A549 (cell line): ENCODE results near the gene FBXO3. TPM values are rescaled to one million over a fixed set of nuclear protein-coding genes. Genes with fewer than 3 reads are reported as not detected.

ENCODE experiments used
- ATAC-seq, 2 experiments: fragments of 200-7000 bp in 1 of 2; fragments of >200 bp in 1 of 2; cut with Nextera tagmentation in 1 of 2; cut with Tn5 transposase in 1 of 2; 3 replicates each; pipeline versions ENCODE4 v1.8.0 to v1.9.1; 2018 to 2020; ENCODE audit warnings: mild to moderate bottlenecking in 1 of 2, moderate library complexity in 1 of 2
- CTCF ChIA-PET: fragments of 300-600 bp; sonication (Branson Sonifier 250); formaldehyde crosslinking; extraction: SDS; loops from one replicate; lab custom pipeline; 2021; ENCODE audit warnings: antibody characterized with exemption, inconsistent platforms; lab: Yijun Ruan, JAX
- POLR2A ChIA-PET: fragments of 350-600 bp; formaldehyde crosslinking; extraction: SDS; loops from one replicate; lab custom pipeline; 2021; ENCODE audit warnings: antibody characterized with exemption, inconsistent platforms; lab: Yijun Ruan, JAX
- DNase-seq, 2 experiments: peaks; one replicate each; pipeline versions ENCODE4 v3.0.0 to v3.0.0-alpha.2; 2011 to 2016; ENCODE audit warnings: low read depth in 1 of 2, low spot score in 1 of 2
- FAIRE-seq: peaks from 2 replicates; lab custom pipeline; 2011; peaks lifted over from hg19 to GRCh38; lab: Jason Lieb, UNC
- H3K27ac ChIP-seq, 2 experiments: fragments of >200 bp; sonication (Bioruptor Twin); formaldehyde crosslinking; 3 replicates each; pipeline ENCODE4 v1.5.1; 2016 to 2017
- H3K4me1 ChIP-seq: fragments of >200 bp; sonication (Bioruptor Twin); formaldehyde crosslinking; 3 replicates; pipeline ENCODE4 v1.6.1; 2016
- H3K4me2 ChIP-seq: fragments of >200 bp; sonication (Bioruptor Twin); formaldehyde crosslinking; 3 replicates; pipeline ENCODE4 v1.6.1; 2016
- H3K4me3 ChIP-seq: fragments of >200 bp; sonication (Bioruptor Twin); formaldehyde crosslinking; 3 replicates; pipeline ENCODE4 v1.5.1; 2016
- H3K9me3 ChIP-seq: fragments of >200 bp; sonication (Bioruptor Twin); formaldehyde crosslinking; 3 replicates; pipeline ENCODE4 v1.6.1; 2016
- ATOH8 ChIP-seq: fragments of 250-450 bp; sonication (Bioruptor Pico); IDR thresholded peaks from 2 replicates; pipeline ENCODE4 v1.5.0; 2020; ENCODE audit warnings: low read depth, mild to moderate bottlenecking, moderate library complexity
- BHLHE40 ChIP-seq: IDR thresholded peaks from 2 replicates; pipeline ENCODE4 v1.6.1; 2012; ENCODE audit warnings: low read depth, low read length, inconsistent platforms
- CBX8 ChIP-seq: fragments of 200-600 bp; sonication (generic); IDR thresholded peaks from 2 replicates; pipeline ENCODE4 v1.6.1; 2016
- CEBPB ChIP-seq, 2 experiments: fragments of >200 bp in 1 of 2; sonication (Bioruptor Twin) in 1 of 2; formaldehyde crosslinking in 1 of 2; IDR thresholded peaks; 2 replicates each; pipeline ENCODE4 v1.6.1; 2012 to 2016
- CHD4 ChIP-seq: fragments of 200-600 bp; sonication (generic); IDR thresholded peaks from 2 replicates; pipeline ENCODE4 v1.6.1; 2016; ENCODE audit warnings: antibody characterized with exemption, mild to moderate bottlenecking, borderline replicate concordance
- EHMT2 ChIP-seq: fragments of 200-600 bp; sonication (generic); IDR thresholded peaks from 2 replicates; pipeline ENCODE4 v1.6.1; 2016; ENCODE audit warnings: antibody characterized with exemption, low read depth, mild to moderate bottlenecking, moderate library complexity
- ESRRA ChIP-seq: fragments of 150-350 bp; IDR thresholded peaks from 2 replicates; pipeline ENCODE4 v1.6.1; 2014; ENCODE audit warnings: mild to moderate bottlenecking, low read length, borderline replicate concordance
- HDAC2 ChIP-seq: fragments of 200-600 bp; sonication (generic); IDR thresholded peaks from 2 replicates; pipeline ENCODE4 v1.6.1; 2016
- HOXA7 ChIP-seq: fragments of 250-450 bp; sonication (Bioruptor Pico); IDR thresholded peaks from 2 replicates; pipeline ENCODE4 v1.5.0; 2020; ENCODE audit warnings: mild to moderate bottlenecking, moderate library complexity
- HOXB13 ChIP-seq: fragments of 250-450 bp; sonication (Bioruptor Pico); IDR thresholded peaks from 2 replicates; pipeline ENCODE4 v1.5.0; 2020; ENCODE audit warnings: low read depth, mild to moderate bottlenecking, moderate library complexity
- JUN ChIP-seq, 2 experiments: fragments of >200 bp; sonication (Bioruptor Twin); formaldehyde crosslinking; IDR thresholded peaks; 2 replicates in 1 of 2; 3 replicates in 1 of 2; pipeline ENCODE4 v1.6.1; 2016 to 2017
- JUNB ChIP-seq: fragments of >200 bp; sonication (Bioruptor Twin); formaldehyde crosslinking; IDR thresholded peaks from 2 replicates; pipeline ENCODE4 v1.6.1; 2016
- KDM5A ChIP-seq: fragments of 200-600 bp; sonication (generic); IDR thresholded peaks from 2 replicates; pipeline ENCODE4 v1.6.1; 2016; ENCODE audit warnings: antibody characterized with exemption, mild to moderate bottlenecking
- MAX ChIP-seq: IDR thresholded peaks from 2 replicates; pipeline ENCODE4 v1.6.1; 2012
- MAZ ChIP-seq: fragments of 150-350 bp; IDR thresholded peaks from 2 replicates; pipeline ENCODE4 v1.6.1; 2014; ENCODE audit warnings: antibody characterized with exemption, low read depth, low read length, borderline replicate concordance
- MYC ChIP-seq: IDR thresholded peaks from 2 replicates; pipeline ENCODE4 v1.6.1; 2012; ENCODE audit warnings: mild to moderate bottlenecking, inconsistent platforms, low read length, improper control_type of control experiment, borderline replicate concordance
- NR3C1 ChIP-seq: fragments of >200 bp; sonication (Bioruptor Twin); formaldehyde crosslinking; IDR thresholded peaks from 3 replicates; pipeline ENCODE4 v1.6.1; 2017
- PHF8 ChIP-seq: fragments of 200-600 bp; sonication (generic); IDR thresholded peaks from 2 replicates; pipeline ENCODE4 v1.6.1; 2016; ENCODE audit warnings: low read depth, mild to moderate bottlenecking, antibody characterized with exemption, moderate library complexity, borderline replicate concordance
- POLR2A ChIP-seq: IDR thresholded peaks from 2 replicates; pipeline ENCODE4 v1.6.1; 2012; ENCODE audit warnings: mild to moderate bottlenecking, low read length
- RAD21 ChIP-seq, 2 experiments: fragments of >200 bp in 1 of 2; sonication (Bioruptor Twin) in 1 of 2; formaldehyde crosslinking in 1 of 2; IDR thresholded peaks in 1 of 2; conservative IDR thresholded peaks in 1 of 2; 2 replicates in 1 of 2; 3 replicates in 1 of 2; pipeline ENCODE4 v1.6.1; 2012 to 2018; ENCODE audit warnings: inconsistent platforms in 1 of 2
- RNF2 ChIP-seq: fragments of 200-600 bp; sonication (generic); IDR thresholded peaks from 2 replicates; pipeline ENCODE4 v1.6.1; 2016; ENCODE audit warnings: low read depth, mild to moderate bottlenecking, antibody characterized with exemption, moderate library complexity, borderline replicate concordance
- SREBF2 ChIP-seq: fragments of 450-650 bp; IDR thresholded peaks from 2 replicates; pipeline ENCODE4 v1.6.1; 2014; ENCODE audit warnings: mild to moderate bottlenecking, moderate library complexity
- TFCP2L1 ChIP-seq: fragments of 250-450 bp; sonication (Bioruptor Pico); IDR thresholded peaks from 2 replicates; pipeline ENCODE4 v1.5.0; 2021; ENCODE audit warnings: mild to moderate bottlenecking
- ZC3H11A ChIP-seq: fragments of 450-650 bp; IDR thresholded peaks from 2 replicates; pipeline ENCODE4 v1.6.1; 2014; ENCODE audit warnings: antibody characterized with exemption, mild to moderate bottlenecking
- WGBS: methylation state at CpG from one replicate; pipeline ENCODE4 v1.1.6; 2017; ENCODE audit errors: missing lambda C conversion rate; 5-methylcytosine and 5-hydroxymethylcytosine counted together
- polyA plus RNA-seq, 4 experiments: library from polyadenylated mRNA; depleted of rRNA in 3 of 4; stranded (reverse); fragments of >200 nt; fragmentation: RNase III in 1 of 4; extraction: RNeasy Plus Mini Kit Qiagen cat#74134 plus additional on column Dnase treatment in 1 of 4; gene quantifications; 2 replicates in 3 of 4; 3 replicates in 1 of 4; pipeline ENCODE4 v1.2.3, GENCODE V29; 2011 to 2017
- TF ChIP-seq, protein P1 (sequence below): fragments of 250-450 bp; sonication (Bioruptor Pico); IDR thresholded peaks from 2 replicates; pipeline ENCODE4 v1.5.0; 2021; ENCODE audit warnings: mild to moderate bottlenecking, moderate library complexity, borderline replicate concordance
- TF ChIP-seq, protein P2 (sequence below): fragments of >200 bp; sonication (Bioruptor Twin); formaldehyde crosslinking; IDR thresholded peaks from 2 replicates; pipeline ENCODE4 v1.6.1; 2016
- TF ChIP-seq, protein P3 (sequence below): fragments of 450-650 bp; IDR thresholded peaks from 2 replicates; pipeline ENCODE4 v1.6.1; 2014; ENCODE audit warnings: antibody characterized with exemption
- TF ChIP-seq, protein P4 (sequence below): IDR thresholded peaks from 2 replicates; pipeline ENCODE4 v1.6.1; 2012; ENCODE audit warnings: low read depth, borderline replicate concordance

The FBXO3 gene
- polyA plus RNA-seq, 2 of the 4 experiments (the other 2 are of a cell fraction), result 22.5 to 42.6 TPM

DNA sequence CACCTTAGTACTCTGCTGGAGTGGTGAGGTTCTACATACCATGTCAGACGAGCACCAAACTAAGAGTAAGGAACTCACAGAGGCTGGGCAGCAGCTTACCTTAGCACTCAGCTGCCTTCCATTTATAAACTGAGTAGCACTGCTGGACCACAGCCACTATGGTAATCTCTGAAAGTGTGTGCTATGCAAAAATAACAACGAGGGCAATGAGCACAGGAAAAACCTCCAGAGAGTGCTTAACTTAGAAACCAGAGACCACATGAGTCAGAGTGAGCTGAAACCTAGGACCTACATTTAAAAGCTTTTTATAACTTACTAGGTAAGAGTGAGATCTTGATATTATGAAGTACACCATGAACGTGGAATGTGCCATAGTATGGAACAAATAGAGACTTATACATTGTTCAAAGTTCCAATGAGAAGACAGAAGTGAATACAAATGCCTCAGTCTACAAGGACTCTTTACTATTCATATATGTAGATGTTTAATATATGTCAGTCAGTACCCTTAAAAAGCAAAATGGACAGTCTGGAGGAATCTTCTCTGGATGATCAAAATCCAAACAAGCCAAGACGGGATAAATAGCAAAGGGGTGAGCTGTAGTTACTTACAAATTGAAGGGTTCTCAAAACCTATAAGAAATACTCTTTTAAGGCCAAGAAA is 20.9 kb downstream of the FBXO3 start:
- ChIA-PET CTCF (interaction anchor here (0.9 to 2.2 kb wide), 5 partner anchors 11 to 391 kb away, joined by 3 to 12 read pairs (median 3); no protein-coding TSS in a partner anchor), POLR2A (no interaction called here)
- H3K4me2 ChIP-seq, result no peak overlapping the region
- TF ChIP-seq ESRRA (no peak), CHD4 (no peak), HDAC2 (no peak), MYC (no peak), HOXB13 (no peak), ZC3H11A (no peak), POLR2A (no peak), RNF2 (no peak), ATOH8 (CRISPR knock-in tag) (no peak), BHLHE40 (no peak), RAD21 (conservative IDR thresholded peaks at IDR 0.05 in 1 of 2, IDR thresholded peaks at IDR 0.05 in 1 of 2) (no peak), EHMT2 (no peak), TFCP2L1 (no peak), KDM5A (no peak), JUN (IDR thresholded peaks at IDR 0.05) (no peak), JUNB (no peak), PHF8 (no peak)
- TF ChIP-seq, protein P1, sequence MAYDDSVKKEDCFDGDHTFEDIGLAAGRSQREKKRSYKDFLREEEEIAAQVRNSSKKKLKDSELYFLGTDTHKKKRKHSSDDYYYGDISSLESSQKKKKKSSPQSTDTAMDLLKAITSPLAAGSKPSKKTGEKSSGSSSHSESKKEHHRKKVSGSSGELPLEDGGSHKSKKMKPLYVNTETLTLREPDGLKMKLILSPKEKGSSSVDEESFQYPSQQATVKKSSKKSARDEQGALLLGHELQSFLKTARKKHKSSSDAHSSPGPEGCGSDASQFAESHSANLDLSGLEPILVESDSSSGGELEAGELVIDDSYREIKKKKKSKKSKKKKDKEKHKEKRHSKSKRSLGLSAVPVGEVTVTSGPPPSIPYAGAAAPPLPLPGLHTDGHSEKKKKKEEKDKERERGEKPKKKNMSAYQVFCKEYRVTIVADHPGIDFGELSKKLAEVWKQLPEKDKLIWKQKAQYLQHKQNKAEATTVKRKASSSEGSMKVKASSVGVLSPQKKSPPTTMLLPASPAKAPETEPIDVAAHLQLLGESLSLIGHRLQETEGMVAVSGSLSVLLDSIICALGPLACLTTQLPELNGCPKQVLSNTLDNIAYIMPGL (CRISPR knock-in tag), result no peak
- TF ChIP-seq, protein P2, sequence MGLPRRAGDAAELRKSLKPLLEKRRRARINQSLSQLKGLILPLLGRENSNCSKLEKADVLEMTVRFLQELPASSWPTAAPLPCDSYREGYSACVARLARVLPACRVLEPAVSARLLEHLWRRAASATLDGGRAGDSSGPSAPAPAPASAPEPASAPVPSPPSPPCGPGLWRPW, result no peak
- TF ChIP-seq, protein P3, sequence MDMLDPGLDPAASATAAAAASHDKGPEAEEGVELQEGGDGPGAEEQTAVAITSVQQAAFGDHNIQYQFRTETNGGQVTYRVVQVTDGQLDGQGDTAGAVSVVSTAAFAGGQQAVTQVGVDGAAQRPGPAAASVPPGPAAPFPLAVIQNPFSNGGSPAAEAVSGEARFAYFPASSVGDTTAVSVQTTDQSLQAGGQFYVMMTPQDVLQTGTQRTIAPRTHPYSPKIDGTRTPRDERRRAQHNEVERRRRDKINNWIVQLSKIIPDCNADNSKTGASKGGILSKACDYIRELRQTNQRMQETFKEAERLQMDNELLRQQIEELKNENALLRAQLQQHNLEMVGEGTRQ, result no peak
- H3K4me1 ChIP-seq, result peaks cover 3% of the 10 kb centered on the region; the same call in 1 of the 3 replicates
- FAIRE-seq (no peak), ATAC-seq (no peak), DNase-seq (no peak)
- no peak overlapping the region for H3K27ac ChIP-seq
- 67% methylated on average over 4 of the region's 4 CpGs for WGBS
- no peak overlapping the region for H3K4me3 ChIP-seq
- H3K9me3 ChIP-seq, result no peaks in the 10 kb centered on the region

- Histone ChIP-seq H3K4me1 (peaks cover 13% of the 10 kb centered on the region), H3K4me3 (no peak overlapping the region), H3K27ac (no peak overlapping the region), H3K4me2 (no peak overlapping the region), H3K9me3 (no peaks in the 10 kb centered on the region)
- TF ChIP-seq MAZ, result no peak
- no peak for TF ChIP-seq MAX
- no peak for TF ChIP-seq SREBF2
- TF ChIP-seq, protein P1 (CRISPR knock-in tag), result no peak
- TF ChIP-seq CEBPB (IDR thresholded peaks at IDR 0.05), result no peak
- no peak for TF ChIP-seq CBX8
- no peak for TF ChIP-seq PHF8
- no peak for TF ChIP-seq NR3C1
- no peak for TF ChIP-seq JUNB
- no peak for TF ChIP-seq RAD21 (conservative IDR thresholded peaks at IDR 0.05 in 1 of 2, IDR thresholded peaks at IDR 0.05 in 1 of 2)
- no peak for TF ChIP-seq HOXA7 (CRISPR knock-in tag)
- TF ChIP-seq, protein P4, sequence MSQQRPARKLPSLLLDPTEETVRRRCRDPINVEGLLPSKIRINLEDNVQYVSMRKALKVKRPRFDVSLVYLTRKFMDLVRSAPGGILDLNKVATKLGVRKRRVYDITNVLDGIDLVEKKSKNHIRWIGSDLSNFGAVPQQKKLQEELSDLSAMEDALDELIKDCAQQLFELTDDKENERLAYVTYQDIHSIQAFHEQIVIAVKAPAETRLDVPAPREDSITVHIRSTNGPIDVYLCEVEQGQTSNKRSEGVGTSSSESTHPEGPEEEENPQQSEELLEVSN, result no peak
- ATAC-seq (no peak), DNase-seq (no peak), FAIRE-seq (no peak)
- ChIA-PET POLR2A (no interaction called here), CTCF (interaction anchor here (1.7 to 2.2 kb wide), 2 partner anchors 9 kb away, joined by 9 to 12 read pairs; no protein-coding TSS in a partner anchor)
- 81% methylated on average over 3 of the region's 3 CpGs for WGBS
Observed at GRCh38 chr11:33751878-33752277, 22.4 kb downstream of the FBXO3 start.
